GM19438 (cell line): ENCODE data around the gene TNFSF9.
"Not testable (repeated sequence)": the region's sequence is repeated elsewhere in the genome, so short reads cannot be mapped to it uniquely, and the experiment has no call there.

Experiments
- ATAC-seq: cut with Tn5 transposase; IDR thresholded peaks from one replicate; pipeline ENCODE4 v1.9.1; 2021; ENCODE audit warnings: low read depth; ENCODE audit not compliant: unreplicated experiment

Gene TNFSF9

GRCh38 chr19:6531163-6531955 is 533 bp downstream of the TNFSF9 start:
- no peak for ATAC-seq

- ATAC-seq: no peak
These were observed 1.1 kb downstream of the TNFSF9 start for GRCh38 chr19:6531956-6532243.

- ATAC-seq: no peak
These were observed 1.6 kb downstream of the TNFSF9 start for GRCh38 chr19:6532244-6532999.

- no peak for ATAC-seq
These were observed 2.1 kb downstream of the TNFSF9 start for GRCh38 chr19:6533000-6533328.

GRCh38 chr19:6533746-6534418 is 3.1 kb downstream of the TNFSF9 start:
- ATAC-seq: no peak

GRCh38 chr19:6534451-6535093 is 3.7 kb downstream of the TNFSF9 start:
- no peak for ATAC-seq

- ATAC-seq: no peak
These were observed 4.8 kb downstream of the TNFSF9 start for GRCh38 chr19:6535558-6536137.

- ATAC-seq: no peak
These were observed 8.7 kb downstream of the TNFSF9 start for GRCh38 chr19:6539514-6539913.

GRCh38 chr19:6540918-6541689 is 10.3 kb downstream of the TNFSF9 start:
- no peak for ATAC-seq

- ATAC-seq: no peak
These were observed 13.1 kb downstream of the TNFSF9 start for GRCh38 chr19:6543866-6544347.

- not testable (repeated sequence) for ATAC-seq
These were observed 19.9 kb downstream of the TNFSF9 start for GRCh38 chr19:6550679-6551078.

- no peak for ATAC-seq
These were observed 20.3 kb downstream of the TNFSF9 start for GRCh38 chr19:6551091-6551490.

GRCh38 chr19:6551607-6552450 is 21.0 kb downstream of the TNFSF9 start:
- no peak for ATAC-seq

- ATAC-seq: no peak
These were observed 25.2 kb downstream of the TNFSF9 start for GRCh38 chr19:6556043-6556449.

GRCh38 chr19:6556480-6557195 is 25.8 kb downstream of the TNFSF9 start:
- no peak for ATAC-seq

GRCh38 chr19:6562437-6562836 is 31.6 kb downstream of the TNFSF9 start:
- not testable (repeated sequence) for ATAC-seq

GRCh38 chr19:6564393-6564792 is 33.6 kb downstream of the TNFSF9 start:
- no peak for ATAC-seq

- not testable (repeated sequence) for ATAC-seq
These were observed 35.9 kb downstream of the TNFSF9 start for GRCh38 chr19:6566727-6567126.
